Measurements from ENCODE around the gene NCAM1. TPM values are rescaled to one million over a fixed set of nuclear protein-coding genes. Genes with fewer than 3 reads are reported as not detected.

Gene NCAM1
- total RNA-seq, 1 experiment from 2014 or later, result 5.9 TPM

GRCh38 chr11:113163291-113164030, 202.2 kb downstream of the NCAM1 start:
- ATAC-seq, result no peak
- Mint-ChIP-seq H3K27ac (no peak overlapping the region), H3K4me1 (peaks cover 11% of the 10 kb centered on the region), H3K27me3 (ENCODE audit: low read depth) (no peaks in the 10 kb centered on the region), H3K9me3 (no peaks in the 10 kb centered on the region), H3K36me3 (no peaks in the 10 kb centered on the region), H3K4me3 (no peak overlapping the region)
- POLR2A ChIA-PET, result no interaction called here
- CTCF ChIA-PET, result no interaction called here
- no peak for TF ChIP-seq ZSCAN18 (CRISPR knock-in tag; IDR thresholded peaks at IDR 0.05)
- TF ChIP-seq GABPB1 (CRISPR knock-in tag; IDR thresholded peaks at IDR 0.05), result no peak
- TF ChIP-seq TCF7 (CRISPR knock-in tag; IDR thresholded peaks at IDR 0.05; ENCODE audit: low read depth), result no peak
- TF ChIP-seq TEAD4 (CRISPR knock-in tag; IDR thresholded peaks at IDR 0.05), result no peak
- TF ChIP-seq CREM (CRISPR knock-in tag; IDR thresholded peaks at IDR 0.05), result no peak
- no peak for DNase-seq (ENCODE audit: low spot score)

- H3K4me3 Mint-ChIP-seq, result no peak overlapping the region
- POLR2A ChIA-PET, result no interaction called here
- no peak for TF ChIP-seq STAT6 (CRISPR knock-in tag; conservative IDR thresholded peaks at IDR 0.05; ENCODE audit: low read depth)
- no peak for TF ChIP-seq NR1H2 (CRISPR knock-in tag; IDR thresholded peaks at IDR 0.05)
- TF ChIP-seq TP53 (CRISPR knock-in tag; IDR thresholded peaks at IDR 0.05), result no peak
- TF ChIP-seq ZSCAN18 (CRISPR knock-in tag; IDR thresholded peaks at IDR 0.05), result no peak
- peaks cover 11% of the 10 kb centered on the region for H3K4me1 Mint-ChIP-seq
- H3K27me3 Mint-ChIP-seq (ENCODE audit: low read depth), result no peaks in the 10 kb centered on the region
- DNase-seq (ENCODE audit: low spot score) (no peak), ATAC-seq (no peak)
- no peaks in the 10 kb centered on the region for H3K9me3 Mint-ChIP-seq
- no peaks in the 10 kb centered on the region for H3K36me3 Mint-ChIP-seq
- no peak overlapping the region for H3K27ac Mint-ChIP-seq
- CTCF ChIA-PET, result no interaction called here
These were observed 205.1 kb downstream of the NCAM1 start for GRCh38 chr11:113166280-113166679.

GRCh38 chr11:113167599-113167998, 206.4 kb downstream of the NCAM1 start:
- ChIA-PET POLR2A (no interaction called here), CTCF (interaction anchor here (1.6 kb wide), 1 partner anchor 21 kb away, joined by 4 read pairs; no protein-coding TSS in a partner anchor)
- no peak overlapping the region for H3K27ac Mint-ChIP-seq
- ATAC-seq (no peak), DNase-seq (ENCODE audit: low spot score) (no peak)
- no peak overlapping the region for H3K4me3 Mint-ChIP-seq
- no peaks in the 10 kb centered on the region for H3K27me3 Mint-ChIP-seq (ENCODE audit: low read depth)
- H3K36me3 Mint-ChIP-seq, result no peaks in the 10 kb centered on the region
- H3K4me1 Mint-ChIP-seq, result peaks cover 8% of the 10 kb centered on the region
- no peaks in the 10 kb centered on the region for H3K9me3 Mint-ChIP-seq
- TF ChIP-seq HMGXB4 (CRISPR knock-in tag; IDR thresholded peaks at IDR 0.05) (no peak), SMAD3 (CRISPR knock-in tag; IDR thresholded peaks at IDR 0.05; ENCODE audit: borderline replicate concordance) (no peak), IRF1 (CRISPR knock-in tag; IDR thresholded peaks at IDR 0.05) (no peak), ATF2 (CRISPR knock-in tag; IDR thresholded peaks at IDR 0.05; ENCODE audit: borderline replicate concordance, low read depth) (no peak), ATF3 (CRISPR knock-in tag; conservative IDR thresholded peaks at IDR 0.05) (no peak), ZBTB43 (CRISPR knock-in tag; IDR thresholded peaks at IDR 0.05) (no peak), EMX1 (CRISPR knock-in tag; IDR thresholded peaks at IDR 0.05) (no peak), ZNF425 (CRISPR knock-in tag; conservative IDR thresholded peaks at IDR 0.05) (no peak), SP1 (CRISPR knock-in tag; conservative IDR thresholded peaks at IDR 0.05) (no peak)
